ENCODE results near the gene MYL6.

DNA sequence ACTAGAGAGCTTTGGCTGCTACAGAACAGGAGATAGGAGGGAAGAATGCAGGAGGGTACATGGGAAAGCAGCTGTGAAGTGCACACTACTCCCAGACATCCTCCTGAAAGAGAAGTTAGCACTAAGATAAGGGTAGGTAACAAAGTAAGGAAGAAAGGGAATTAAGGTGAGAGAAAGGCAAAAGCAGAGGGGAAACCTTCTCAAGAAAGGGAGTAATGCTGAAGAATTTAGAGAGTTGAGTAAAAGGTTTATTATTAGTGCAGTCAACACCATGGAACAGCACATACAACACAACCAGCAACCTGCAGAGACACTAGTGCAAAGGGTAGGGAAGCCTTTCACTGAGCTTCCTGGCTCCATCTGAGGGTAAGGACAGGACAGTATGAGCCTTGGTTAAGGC is 46.1 kb downstream of the MYL6 start:
- no peak for TF ChIP-seq CREM (CRISPR knock-in tag; IDR thresholded peaks at IDR 0.05)
- TF ChIP-seq TCF7 (CRISPR knock-in tag; IDR thresholded peaks at IDR 0.05; ENCODE audit: low read depth), result no peak
- TF ChIP-seq, protein P1, sequence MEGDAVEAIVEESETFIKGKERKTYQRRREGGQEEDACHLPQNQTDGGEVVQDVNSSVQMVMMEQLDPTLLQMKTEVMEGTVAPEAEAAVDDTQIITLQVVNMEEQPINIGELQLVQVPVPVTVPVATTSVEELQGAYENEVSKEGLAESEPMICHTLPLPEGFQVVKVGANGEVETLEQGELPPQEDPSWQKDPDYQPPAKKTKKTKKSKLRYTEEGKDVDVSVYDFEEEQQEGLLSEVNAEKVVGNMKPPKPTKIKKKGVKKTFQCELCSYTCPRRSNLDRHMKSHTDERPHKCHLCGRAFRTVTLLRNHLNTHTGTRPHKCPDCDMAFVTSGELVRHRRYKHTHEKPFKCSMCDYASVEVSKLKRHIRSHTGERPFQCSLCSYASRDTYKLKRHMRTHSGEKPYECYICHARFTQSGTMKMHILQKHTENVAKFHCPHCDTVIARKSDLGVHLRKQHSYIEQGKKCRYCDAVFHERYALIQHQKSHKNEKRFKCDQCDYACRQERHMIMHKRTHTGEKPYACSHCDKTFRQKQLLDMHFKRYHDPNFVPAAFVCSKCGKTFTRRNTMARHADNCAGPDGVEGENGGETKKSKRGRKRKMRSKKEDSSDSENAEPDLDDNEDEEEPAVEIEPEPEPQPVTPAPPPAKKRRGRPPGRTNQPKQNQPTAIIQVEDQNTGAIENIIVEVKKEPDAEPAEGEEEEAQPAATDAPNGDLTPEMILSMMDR (IDR thresholded peaks at IDR 0.05), result no peak
- no peak for TF ChIP-seq NR1H2 (CRISPR knock-in tag; IDR thresholded peaks at IDR 0.05)
- TF ChIP-seq, protein P2, sequence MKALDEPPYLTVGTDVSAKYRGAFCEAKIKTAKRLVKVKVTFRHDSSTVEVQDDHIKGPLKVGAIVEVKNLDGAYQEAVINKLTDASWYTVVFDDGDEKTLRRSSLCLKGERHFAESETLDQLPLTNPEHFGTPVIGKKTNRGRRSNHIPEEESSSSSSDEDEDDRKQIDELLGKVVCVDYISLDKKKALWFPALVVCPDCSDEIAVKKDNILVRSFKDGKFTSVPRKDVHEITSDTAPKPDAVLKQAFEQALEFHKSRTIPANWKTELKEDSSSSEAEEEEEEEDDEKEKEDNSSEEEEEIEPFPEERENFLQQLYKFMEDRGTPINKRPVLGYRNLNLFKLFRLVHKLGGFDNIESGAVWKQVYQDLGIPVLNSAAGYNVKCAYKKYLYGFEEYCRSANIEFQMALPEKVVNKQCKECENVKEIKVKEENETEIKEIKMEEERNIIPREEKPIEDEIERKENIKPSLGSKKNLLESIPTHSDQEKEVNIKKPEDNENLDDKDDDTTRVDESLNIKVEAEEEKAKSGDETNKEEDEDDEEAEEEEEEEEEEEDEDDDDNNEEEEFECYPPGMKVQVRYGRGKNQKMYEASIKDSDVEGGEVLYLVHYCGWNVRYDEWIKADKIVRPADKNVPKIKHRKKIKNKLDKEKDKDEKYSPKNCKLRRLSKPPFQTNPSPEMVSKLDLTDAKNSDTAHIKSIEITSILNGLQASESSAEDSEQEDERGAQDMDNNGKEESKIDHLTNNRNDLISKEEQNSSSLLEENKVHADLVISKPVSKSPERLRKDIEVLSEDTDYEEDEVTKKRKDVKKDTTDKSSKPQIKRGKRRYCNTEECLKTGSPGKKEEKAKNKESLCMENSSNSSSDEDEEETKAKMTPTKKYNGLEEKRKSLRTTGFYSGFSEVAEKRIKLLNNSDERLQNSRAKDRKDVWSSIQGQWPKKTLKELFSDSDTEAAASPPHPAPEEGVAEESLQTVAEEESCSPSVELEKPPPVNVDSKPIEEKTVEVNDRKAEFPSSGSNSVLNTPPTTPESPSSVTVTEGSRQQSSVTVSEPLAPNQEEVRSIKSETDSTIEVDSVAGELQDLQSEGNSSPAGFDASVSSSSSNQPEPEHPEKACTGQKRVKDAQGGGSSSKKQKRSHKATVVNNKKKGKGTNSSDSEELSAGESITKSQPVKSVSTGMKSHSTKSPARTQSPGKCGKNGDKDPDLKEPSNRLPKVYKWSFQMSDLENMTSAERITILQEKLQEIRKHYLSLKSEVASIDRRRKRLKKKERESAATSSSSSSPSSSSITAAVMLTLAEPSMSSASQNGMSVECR (CRISPR knock-in tag; IDR thresholded peaks at IDR 0.05; ENCODE audit: borderline replicate concordance), result no peak
- TF ChIP-seq, protein P3, sequence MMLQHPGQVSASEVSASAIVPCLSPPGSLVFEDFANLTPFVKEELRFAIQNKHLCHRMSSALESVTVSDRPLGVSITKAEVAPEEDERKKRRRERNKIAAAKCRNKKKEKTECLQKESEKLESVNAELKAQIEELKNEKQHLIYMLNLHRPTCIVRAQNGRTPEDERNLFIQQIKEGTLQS (CRISPR knock-in tag; conservative IDR thresholded peaks at IDR 0.05), result no peak
- no peak for TF ChIP-seq SMAD4 (CRISPR knock-in tag; IDR thresholded peaks at IDR 0.05)
- no peak for TF ChIP-seq ELF4 (CRISPR knock-in tag; IDR thresholded peaks at IDR 0.05; ENCODE audit: low read depth)
- TF ChIP-seq MXD4 (CRISPR knock-in tag; IDR thresholded peaks at IDR 0.05; ENCODE audit: borderline replicate concordance), result no peak
- no peak for TF ChIP-seq SP1 (CRISPR knock-in tag; conservative IDR thresholded peaks at IDR 0.05)
